GM12878 (cell line): ENCODE data around the gene BSN.

Experiments used
- EP300 ChIP-seq, 2 experiments: fragments of 150-350 bp in 1 of 2; IDR thresholded peaks; 2 replicates each; pipeline ENCODE4 v1.6.1; 2011 to 2012; ENCODE audit warnings: low read depth in 2 of 2, low read length in 2 of 2, borderline replicate concordance in 1 of 2, improper control_type of control experiment in 1 of 2, inconsistent platforms in 1 of 2; ENCODE audit not compliant: control insufficient read depth in 1 of 2
- EZH2 ChIP-seq: IDR thresholded peaks from 2 replicates; pipeline ENCODE4 v1.6.1; 2012; ENCODE audit warnings: low read depth, mild to moderate bottlenecking, control low read depth, inconsistent platforms, low read length, borderline replicate concordance; ENCODE audit not compliant: control insufficient read depth
- NFYB ChIP-seq: IDR thresholded peaks from 2 replicates; pipeline ENCODE4 v1.6.1; 2011; ENCODE audit warnings: low read depth, mild to moderate bottlenecking, low read length, improper control_type of control experiment, moderate library complexity; ENCODE audit not compliant: insufficient read depth
- RAD21 ChIP-seq: IDR thresholded peaks from 2 replicates; pipeline ENCODE4 v1.6.1; 2011; ENCODE audit warnings: mild to moderate bottlenecking, low read depth, low read length, moderate library complexity; ENCODE audit not compliant: insufficient read depth
- SIN3A ChIP-seq: IDR thresholded peaks from 2 replicates; pipeline ENCODE4 v1.6.1; 2012; ENCODE audit warnings: low read depth, low read length, improper control_type of control experiment
- TF ChIP-seq, protein P1 (sequence below): IDR thresholded peaks from 2 replicates; pipeline ENCODE4 v1.6.1; 2012; ENCODE audit warnings: low read length, inconsistent platforms
- TF ChIP-seq, protein P2 (sequence below): IDR thresholded peaks from 2 replicates; pipeline ENCODE4 v1.6.1; 2011; ENCODE audit warnings: low read depth, mild to moderate bottlenecking, low read length, moderate library complexity, borderline replicate concordance; ENCODE audit errors: extremely low read depth

DNA sequence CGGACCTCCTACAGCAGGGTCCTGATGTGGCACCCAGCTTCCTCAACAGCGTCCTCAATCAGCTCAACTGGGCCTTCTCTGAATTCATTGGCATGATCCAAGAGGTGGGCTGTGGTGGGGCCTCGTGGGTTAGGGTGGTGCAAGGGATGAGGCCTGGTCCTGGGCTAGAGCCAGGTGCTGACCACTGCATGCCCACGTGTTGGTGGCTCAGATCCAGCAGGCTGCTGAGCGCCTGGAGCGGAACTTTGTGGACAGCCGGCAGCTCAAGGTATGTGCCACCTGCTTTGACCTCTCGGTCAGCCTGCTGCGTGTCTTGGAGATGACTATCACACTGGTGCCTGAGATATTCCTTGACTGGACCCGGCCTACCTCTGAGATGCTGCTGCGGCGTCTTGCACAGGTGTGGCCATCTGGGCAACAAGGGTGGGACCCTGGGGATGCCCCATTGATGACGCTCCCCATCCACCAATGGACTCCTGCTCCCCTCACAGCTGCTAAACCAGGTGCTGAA lies 161.4 kb downstream of the BSN start:
- no peak for TF ChIP-seq NFYB
- no peak for TF ChIP-seq EP300 (IDR thresholded peaks at IDR 0.05; ENCODE audit: borderline replicate concordance in 1 of 2, control insufficient read depth in 1 of 2, low read depth in 2 of 2, low read length in 2 of 2)
- TF ChIP-seq, protein P1, sequence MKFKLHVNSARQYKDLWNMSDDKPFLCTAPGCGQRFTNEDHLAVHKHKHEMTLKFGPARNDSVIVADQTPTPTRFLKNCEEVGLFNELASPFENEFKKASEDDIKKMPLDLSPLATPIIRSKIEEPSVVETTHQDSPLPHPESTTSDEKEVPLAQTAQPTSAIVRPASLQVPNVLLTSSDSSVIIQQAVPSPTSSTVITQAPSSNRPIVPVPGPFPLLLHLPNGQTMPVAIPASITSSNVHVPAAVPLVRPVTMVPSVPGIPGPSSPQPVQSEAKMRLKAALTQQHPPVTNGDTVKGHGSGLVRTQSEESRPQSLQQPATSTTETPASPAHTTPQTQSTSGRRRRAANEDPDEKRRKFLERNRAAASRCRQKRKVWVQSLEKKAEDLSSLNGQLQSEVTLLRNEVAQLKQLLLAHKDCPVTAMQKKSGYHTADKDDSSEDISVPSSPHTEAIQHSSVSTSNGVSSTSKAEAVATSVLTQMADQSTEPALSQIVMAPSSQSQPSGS, result no peak
- no peak for TF ChIP-seq EZH2
- TF ChIP-seq, protein P2, sequence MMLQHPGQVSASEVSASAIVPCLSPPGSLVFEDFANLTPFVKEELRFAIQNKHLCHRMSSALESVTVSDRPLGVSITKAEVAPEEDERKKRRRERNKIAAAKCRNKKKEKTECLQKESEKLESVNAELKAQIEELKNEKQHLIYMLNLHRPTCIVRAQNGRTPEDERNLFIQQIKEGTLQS, result no peak
- TF ChIP-seq SIN3A, result no peak
- TF ChIP-seq RAD21, result no peak
